Lung (tissue), 12 donors: ENCODE results near the gene FFAR1. TPM values are rescaled to one million over a fixed set of nuclear protein-coding genes. Genes with fewer than 3 reads are reported as not detected.

Experiments used
- ATAC-seq: fragments of 200-7000 bp; cut with Tn5 transposase; one replicate; pipeline ENCODE4 v1.9.1; 2020; ENCODE audit warnings: moderate number of reproducible peaks; ENCODE audit not compliant: insufficient read depth, low FRiP score
- DNase-seq, 3 donors: peaks; one replicate each; pipeline ENCODE4 v3.0.0-alpha.2; 2013 to 2017
- H3K27ac ChIP-seq, 2 donors: one replicate each; pipeline ENCODE4 v1.5.1; 2013; ENCODE audit warnings: mild to moderate bottlenecking in 2 of 2, moderate library complexity in 2 of 2, control low read depth in 1 of 2, inconsistent platforms in 1 of 2, low read depth in 1 of 2, low read length in 1 of 2
- H3K27me3 ChIP-seq, 3 donors: one replicate each; pipeline ENCODE4 v1.5.1; 2013; ENCODE audit warnings: low read length in 2 of 3; ENCODE audit not compliant: control insufficient read depth in 3 of 3, insufficient read depth in 3 of 3
- H3K36me3 ChIP-seq, 4 donors: one replicate each; pipeline ENCODE4 v1.5.1; 2013; ENCODE audit warnings: low read length in 4 of 4, mild to moderate bottlenecking in 1 of 4, moderate library complexity in 1 of 4; ENCODE audit not compliant: control insufficient read depth in 4 of 4, insufficient read depth in 4 of 4
- H3K4me1 ChIP-seq, 5 donors: one replicate each; pipeline ENCODE4 v1.5.1; 2013; ENCODE audit warnings: low read length in 5 of 5, mild to moderate bottlenecking in 2 of 5, moderate library complexity in 1 of 5; ENCODE audit not compliant: control insufficient read depth in 5 of 5, insufficient read depth in 5 of 5
- H3K4me3 ChIP-seq: one replicate; pipeline ENCODE4 v1.5.1; 2013; ENCODE audit warnings: mild to moderate bottlenecking, control low read depth, moderate library complexity
- H3K9ac ChIP-seq, 2 donors: one replicate each; pipeline ENCODE4 v1.5.1; 2013; ENCODE audit warnings: low read length in 2 of 2, control low read depth in 1 of 2; ENCODE audit not compliant: insufficient read depth in 1 of 2
- H3K9me3 ChIP-seq, 4 donors: one replicate each; pipeline ENCODE4 v1.5.1; 2013; ENCODE audit warnings: low read length in 3 of 4, mild to moderate bottlenecking in 1 of 4, moderate library complexity in 1 of 4; ENCODE audit not compliant: control insufficient read depth in 4 of 4, insufficient read depth in 3 of 4
- CTCF ChIP-seq: IDR thresholded peaks from 2 replicates; pipeline ENCODE4 v1.5.1; 2012; ENCODE audit warnings: mild to moderate bottlenecking; ENCODE audit errors: control extremely low read depth, extremely low read depth
- WGBS, 2 donors: extraction: QIAGEN DNeasy Blood & Tissue Kit; methylation state at CpG; one replicate each; pipeline ENCODE4 v1.1.7; 2013; 5-methylcytosine and 5-hydroxymethylcytosine counted together
- polyA plus RNA-seq, 2 donors: library from polyadenylated mRNA; stranded (reverse); fragments of 200-250 nt; gene quantifications; one replicate each; pipeline ENCODE4 v1.2.1, GENCODE V29; 2013
- total RNA-seq, 2 donors: library from RNA; depleted of rRNA in 1 of 2; stranded (reverse); fragments of >200 nt in 1 of 2; gene quantifications; one replicate each; pipeline ENCODE4 v1.2.1, GENCODE V29; 2014 to 2021
- donor health status: control.
- donor health status: control.
- donor health status: Bipolar disorder and iron deficiency.
- donor health status: healthy.
- donor health status: DM: yes; HTN: yes; CAD: no.

Gene FFAR1
- total and polyA plus RNA-seq, 4 donors = 0.06 to 1.1 (median 0.43) TPM

DNA sequence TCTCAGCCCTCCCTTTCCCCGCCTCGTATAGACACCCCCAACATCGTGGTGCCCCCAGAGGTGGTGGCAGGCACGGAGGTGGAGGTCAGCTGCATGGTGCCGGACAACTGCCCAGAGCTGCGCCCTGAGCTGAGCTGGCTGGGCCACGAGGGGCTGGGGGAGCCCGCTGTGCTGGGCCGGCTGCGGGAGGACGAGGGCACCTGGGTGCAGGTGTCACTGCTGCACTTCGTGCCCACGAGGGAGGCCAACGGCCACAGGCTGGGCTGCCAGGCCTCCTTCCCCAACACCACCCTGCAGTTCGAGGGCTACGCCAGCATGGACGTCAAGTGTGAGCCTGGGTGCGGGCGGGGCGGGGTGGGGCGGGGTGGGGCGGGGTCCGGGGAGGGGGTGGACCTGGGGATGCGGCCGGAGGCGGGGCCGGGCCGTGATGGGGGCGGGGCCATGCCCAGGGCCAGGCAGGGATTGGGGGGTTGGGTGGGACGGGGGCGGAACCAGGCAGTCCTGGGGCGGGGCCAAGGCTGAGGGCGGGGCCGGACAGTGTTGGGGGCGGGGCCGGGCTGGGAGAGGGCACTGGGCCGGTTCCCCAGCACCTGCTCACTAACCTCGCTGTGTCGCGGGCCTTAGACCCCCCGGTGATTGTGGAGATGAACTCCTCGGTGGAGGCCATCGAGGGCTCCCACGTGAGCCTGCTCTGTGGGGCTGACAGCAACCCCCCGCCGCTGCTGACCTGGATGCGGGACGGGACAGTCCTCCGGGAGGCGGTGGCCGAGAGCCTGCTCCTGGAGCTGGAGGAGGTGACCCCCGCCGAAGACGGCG lies 48.0 kb upstream of the FFAR1 start:
- WGBS, 2 donors = 53 to 73% methylated on average over 39 to 55 of the region's 55 CpGs
- DNase-seq (no peak), ATAC-seq (no peak)
- H3K27ac ChIP-seq = no peak overlapping the region
- peaks cover 0 to 13% (median 3%) of the 10 kb centered on the region in 5 donors for H3K4me1 ChIP-seq
- H3K4me3 ChIP-seq = no peak overlapping the region
- no peaks in the 10 kb centered on the region for H3K27me3 ChIP-seq
- H3K9ac ChIP-seq = no peak overlapping the region
- peaks cover 0 to 2% (median 0%) of the 10 kb centered on the region in 4 donors for H3K36me3 ChIP-seq
- TF ChIP-seq CTCF = no peak
- H3K9me3 ChIP-seq = peaks cover 0 to 13% (median 0%) of the 10 kb centered on the region in 4 donors

DNA sequence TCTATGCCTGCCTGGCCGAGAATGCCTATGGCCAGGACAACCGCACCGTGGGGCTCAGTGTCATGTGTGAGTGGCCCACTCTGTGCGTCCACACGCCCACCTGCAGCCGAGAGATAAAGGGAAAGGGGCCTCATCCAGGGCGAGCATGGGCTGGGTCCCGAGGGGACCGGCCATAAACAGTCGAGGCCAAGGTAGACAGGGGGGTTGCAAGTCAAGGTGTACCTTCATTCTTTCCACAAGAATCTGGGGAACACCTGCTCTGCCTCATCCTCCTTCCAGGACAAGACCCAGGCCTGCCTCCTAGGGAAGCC lies 47.4 kb upstream of the FFAR1 start:
- H3K4me3 ChIP-seq = no peak overlapping the region
- no peak for ATAC-seq
- no peaks in the 10 kb centered on the region for H3K27me3 ChIP-seq
- TF ChIP-seq CTCF = no peak
- no peak for DNase-seq
- H3K36me3 ChIP-seq = peaks cover 0 to 2% (median 0%) of the 10 kb centered on the region in 4 donors
- peaks cover 0 to 7% (median 2%) of the 10 kb centered on the region in 5 donors for H3K4me1 ChIP-seq
- no peak overlapping the region for H3K9ac ChIP-seq
- H3K27ac ChIP-seq = no peak overlapping the region
- peaks cover 0 to 13% (median 0%) of the 10 kb centered on the region in 4 donors for H3K9me3 ChIP-seq
- WGBS, 2 donors = 89 to 91% methylated on average over 10 of the region's 10 CpGs

- Histone ChIP-seq H3K27ac (no peak overlapping the region), H3K27me3 (no peaks in the 10 kb centered on the region), H3K9me3 (peaks cover 0 to 14% (median 0%) of the 10 kb centered on the region in 4 donors), H3K4me1 (peaks cover 0 to 3% (median 0%) of the 10 kb centered on the region in 5 donors), H3K4me3 (no peak overlapping the region), H3K9ac (no peak overlapping the region), H3K36me3 (peaks cover 0 to 2% (median 0%) of the 10 kb centered on the region in 4 donors)
- no peak for TF ChIP-seq CTCF
- no peak for DNase-seq
- no peak for ATAC-seq
- 96 to 98% methylated on average over 2 of the region's 2 CpGs for WGBS, 2 donors
Observed at GRCh38 chr19:35301961-35302360, 45.7 kb upstream of the FFAR1 start.
